Stimulated activated CD4-positive, alpha-beta T cell treated with anti-CD3 and anti-CD28 coated beads, Interleukin-2, amount 100 ng/mL, for 24 hours (primary cell): ENCODE measurements around the gene TMEM167A.

Experiments used
- DNase-seq, 2 donors: peaks; one replicate each; pipeline ENCODE4 v3.0.0-alpha.2; 2020

Gene TMEM167A

DNA sequence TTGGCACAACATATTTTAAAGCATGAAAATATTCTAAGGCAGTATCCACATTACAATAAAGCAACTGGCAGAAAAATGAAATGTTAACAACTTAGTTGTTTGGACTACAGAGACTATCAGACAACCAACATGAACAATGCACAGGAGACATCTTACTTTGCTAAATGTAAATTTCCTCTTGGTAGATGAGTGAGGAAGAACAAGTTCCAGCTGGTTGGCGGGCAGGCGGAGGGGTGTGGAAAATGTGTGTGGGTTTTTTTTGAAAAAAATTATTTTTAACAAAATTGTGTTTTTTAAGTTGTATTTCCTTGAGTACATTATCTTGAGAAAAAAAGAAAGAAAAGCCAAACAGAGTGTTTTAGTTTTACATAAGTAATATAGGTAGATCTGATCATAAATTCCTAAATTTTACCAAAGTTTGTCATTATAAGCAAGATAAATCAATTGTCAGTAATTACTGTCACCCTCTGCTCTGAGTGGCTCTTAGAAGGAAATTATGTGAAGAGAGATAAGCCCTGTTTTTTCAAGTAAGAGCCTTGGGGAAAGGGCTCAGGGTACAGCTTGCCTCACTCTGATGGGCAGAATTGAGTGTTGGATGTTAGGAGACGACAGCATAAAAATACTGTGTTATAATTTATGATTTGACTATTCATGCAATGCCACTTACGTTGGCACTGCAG is 42.5 kb downstream of the TMEM167A start:
- DNase-seq, result no peak

DNA sequence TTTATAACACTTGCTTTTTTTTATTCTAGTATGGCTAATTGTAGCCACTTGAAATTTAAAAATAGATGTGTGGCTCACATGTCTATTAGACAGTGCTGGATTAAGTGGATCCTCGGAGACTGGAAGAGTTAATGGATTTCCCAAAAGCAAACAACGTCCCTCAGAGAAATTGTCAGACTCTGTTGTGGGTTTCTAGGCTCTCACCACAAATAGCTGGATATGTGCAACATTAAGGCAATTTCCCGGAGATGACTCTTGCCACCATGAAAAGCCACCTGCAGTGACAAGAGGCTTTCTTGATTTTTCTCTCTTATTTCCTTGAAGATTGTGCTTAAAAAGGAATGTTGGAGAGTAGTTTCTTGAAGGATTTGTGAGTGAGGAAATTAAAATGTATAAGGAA is 43.2 kb downstream of the TMEM167A start:
- DNase-seq, result no peak

- no peak for DNase-seq
Measured at GRCh38 chr5:83031381-83031780, 45.8 kb downstream of the TMEM167A start.

DNA sequence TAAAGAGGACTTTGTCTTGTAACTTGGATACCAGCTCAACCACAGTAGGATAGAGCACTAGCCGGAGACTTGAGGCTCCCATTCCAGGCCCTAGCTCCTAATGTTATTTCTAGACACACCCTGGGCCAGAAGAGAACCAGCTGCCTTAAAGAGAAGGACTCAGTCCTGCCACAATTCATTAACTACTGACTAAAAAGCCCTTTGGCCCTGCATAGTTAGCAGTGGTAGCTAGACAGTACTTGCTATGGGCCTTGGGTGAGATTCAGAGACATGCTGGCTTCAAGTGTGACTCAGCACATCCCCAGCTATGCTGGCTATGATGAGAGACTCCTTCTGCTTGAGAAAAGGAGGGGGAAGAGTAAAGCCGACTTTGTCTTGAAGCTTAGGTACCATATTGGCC is 47.3 kb downstream of the TMEM167A start:
- no peak for DNase-seq

DNA sequence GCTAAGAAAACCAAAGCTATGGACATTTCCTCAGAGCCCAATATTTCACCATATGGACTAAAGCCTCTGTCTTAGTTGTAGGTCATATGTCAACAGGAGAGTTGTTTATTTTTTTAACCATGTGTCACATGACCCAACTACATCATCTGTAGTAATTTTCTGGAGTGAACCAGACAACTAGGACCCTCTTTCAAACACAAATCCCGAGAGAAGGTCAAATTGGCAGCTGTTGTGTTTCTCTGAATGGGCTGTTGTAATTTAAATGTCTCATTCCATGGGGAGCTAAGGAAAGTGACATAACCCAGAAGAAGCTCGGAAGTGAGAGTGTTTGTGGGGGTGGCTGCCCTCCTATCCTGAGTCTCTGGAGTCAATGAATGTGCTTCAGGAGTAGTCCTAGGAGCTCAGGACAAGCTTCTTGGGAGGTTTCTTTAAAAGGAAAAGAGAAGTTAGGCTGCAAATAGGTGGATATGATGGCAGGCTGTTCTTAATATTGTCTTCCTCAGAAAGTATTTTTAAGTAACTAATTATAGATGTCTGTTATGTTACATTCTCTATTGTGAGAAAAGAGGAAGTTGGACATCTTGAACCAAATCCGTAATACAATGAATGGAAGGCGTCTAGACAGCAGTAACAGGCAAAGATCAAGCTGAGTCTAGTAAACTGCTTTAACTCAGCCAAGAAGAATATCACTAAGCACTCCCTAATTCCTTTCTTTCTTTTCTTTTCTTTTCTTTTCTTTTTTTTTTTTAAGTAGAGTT is 50.1 kb downstream of the TMEM167A start:
- DNase-seq, result no peak

DNA sequence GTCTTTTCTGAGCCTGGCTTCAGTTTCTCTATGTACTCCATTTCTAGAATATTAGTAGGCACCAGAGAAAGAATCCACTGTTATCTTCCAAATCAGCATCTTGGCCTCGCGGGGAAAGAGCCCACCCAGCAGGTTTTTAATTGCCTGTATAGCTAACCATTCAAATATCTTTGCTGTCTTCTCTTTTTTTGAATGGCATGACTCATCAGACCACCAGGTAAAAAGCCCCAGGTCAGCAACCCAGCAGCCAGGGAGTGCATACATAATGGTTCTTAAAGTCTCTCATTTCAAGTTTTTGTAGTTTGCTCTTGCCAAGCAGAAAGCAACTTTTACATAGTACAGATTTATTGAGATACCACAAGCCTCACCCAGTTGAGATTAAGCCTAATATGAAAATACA is 50.7 kb downstream of the TMEM167A start:
- no peak for DNase-seq

DNA sequence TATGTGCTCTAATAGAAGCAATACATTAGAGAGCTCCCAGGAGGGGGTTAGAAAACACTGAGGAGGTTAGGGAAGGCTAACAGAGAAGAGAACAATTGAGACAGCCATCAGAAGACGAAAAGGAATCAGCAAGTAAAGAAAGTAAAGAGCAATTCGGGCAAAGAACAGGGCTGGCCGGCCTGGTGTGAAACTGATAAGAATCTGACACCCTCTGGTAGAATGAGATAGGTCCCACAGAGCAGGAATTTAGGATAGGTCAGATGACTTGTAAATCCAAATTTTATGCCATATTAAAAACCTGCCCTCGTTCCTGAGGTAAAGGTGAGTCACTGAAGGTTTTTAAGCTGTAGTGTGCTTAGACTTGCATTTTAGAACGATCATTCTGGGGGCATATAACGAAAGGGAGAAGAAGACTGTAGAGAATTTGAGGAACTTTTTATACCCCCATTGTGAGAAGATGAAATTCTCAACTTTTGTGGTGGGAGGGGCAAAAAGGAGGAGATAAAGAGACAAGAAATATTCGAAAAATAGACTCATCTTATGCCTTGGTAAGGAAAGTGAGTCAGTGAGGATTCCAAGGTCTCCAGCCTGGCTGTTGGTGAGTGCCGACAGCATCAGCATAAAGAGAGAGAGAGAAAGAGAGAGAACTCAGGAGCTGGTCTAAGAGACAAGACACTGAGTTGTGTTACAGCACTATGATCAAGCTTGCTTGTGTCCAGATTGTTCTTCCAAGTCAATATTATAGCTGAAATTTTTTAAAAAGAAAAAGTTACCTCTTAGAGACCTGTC is 51.3 kb downstream of the TMEM167A start:
- no peak for DNase-seq

DNA sequence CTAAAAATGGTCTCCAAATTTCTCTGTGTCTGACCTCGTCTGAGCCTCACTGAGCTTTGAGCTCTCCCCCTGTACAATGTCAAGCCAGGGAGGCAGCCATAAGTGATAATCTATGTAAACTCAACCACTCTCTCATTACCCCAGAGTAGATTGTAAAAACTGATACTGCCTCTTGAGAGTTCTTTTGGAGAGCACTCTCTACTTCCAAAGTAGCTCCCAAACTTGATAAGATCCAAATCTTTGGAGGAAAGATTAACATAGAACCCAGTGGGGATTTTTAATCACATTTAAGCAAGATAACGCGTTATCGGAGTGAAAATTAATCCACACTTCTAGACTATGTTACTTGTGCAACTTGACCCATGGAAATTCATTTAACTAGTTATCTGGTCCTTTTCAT is 54.9 kb downstream of the TMEM167A start:
- DNase-seq, result no peak

- DNase-seq, result no peak
Measured at GRCh38 chr5:83015676-83016075, 61.5 kb downstream of the TMEM167A start.

GRCh38 chr5:83011985-83012384 is 65.2 kb downstream of the TMEM167A start:
- no peak for DNase-seq

GRCh38 chr5:83009408-83009807 is 67.8 kb downstream of the TMEM167A start:
- no peak for DNase-seq

- DNase-seq, result no peak
Measured at GRCh38 chr5:83007755-83008154, 69.4 kb downstream of the TMEM167A start.

DNA sequence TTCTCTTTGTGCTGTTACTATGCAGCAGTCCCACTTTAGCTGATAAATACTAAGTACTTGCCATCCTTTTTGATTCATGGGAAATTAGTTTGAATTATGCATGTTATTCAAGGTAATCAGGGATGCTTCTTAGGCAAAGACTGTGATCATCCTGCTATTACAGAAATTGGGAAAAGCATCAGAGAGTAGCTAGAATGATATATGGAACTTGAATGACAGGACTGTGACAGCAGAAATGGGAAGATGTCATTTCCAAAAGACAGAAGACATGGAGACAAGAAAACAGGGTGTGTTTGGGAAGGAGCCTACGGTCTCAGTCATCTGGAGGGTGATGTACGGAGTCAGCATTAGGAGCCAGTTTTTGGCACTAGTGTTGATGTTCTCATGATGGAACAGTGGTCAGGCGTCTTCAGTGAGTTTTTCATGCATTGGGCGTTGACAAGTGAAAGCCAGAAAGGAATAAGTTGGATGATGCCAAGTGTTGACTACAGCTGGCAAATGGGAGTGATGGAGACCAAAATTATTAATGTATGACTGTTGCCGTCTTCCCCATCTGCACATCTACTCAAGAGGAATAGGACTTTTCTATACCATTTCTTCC is 70.4 kb downstream of the TMEM167A start:
- DNase-seq, result no peak

DNA sequence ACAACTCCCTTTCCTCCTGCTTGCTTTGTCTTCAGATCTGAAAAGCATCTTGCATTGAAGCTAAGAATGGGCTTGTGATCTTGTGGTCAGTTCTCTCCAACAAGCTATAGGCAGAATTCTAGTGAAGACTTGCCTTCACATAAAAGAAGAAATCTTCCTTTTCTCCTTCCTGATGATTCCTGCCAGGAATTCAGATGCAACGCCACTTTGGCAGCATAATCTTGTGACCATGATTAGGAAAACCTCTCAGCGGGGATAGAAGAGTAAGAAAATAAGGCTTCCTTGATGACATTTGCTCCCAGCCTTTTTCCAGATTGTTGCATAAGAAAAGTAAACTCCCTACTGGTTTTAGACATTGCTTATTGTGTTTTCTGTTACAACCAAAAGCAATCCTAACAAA is 73.4 kb downstream of the TMEM167A start:
- DNase-seq, result no peak
